22Rv1 (cell line): ENCODE measurements around the gene PSMD9.
"Not testable (repeated sequence)": the region's sequence is repeated elsewhere in the genome, so short reads cannot be mapped to it uniquely, and the experiment has no call there.

Experiments
- H3K27ac ChIP-seq: fragments of 450-650 bp; 2 replicates; pipeline ENCODE4 v1.5.1; 2017
- CTCF ChIP-seq: fragments of 450-650 bp; IDR thresholded peaks from 2 replicates; pipeline ENCODE4 v1.5.1; 2017; ENCODE audit warnings: mild to moderate bottlenecking
- ZFX ChIP-seq: fragments of 450-650 bp; IDR thresholded peaks from 2 replicates; pipeline ENCODE4 v1.6.1; 2017; ENCODE audit warnings: antibody characterized with exemption, borderline replicate concordance

PSMD9 gene

GRCh38 chr12:121916719-121917118 lies 28.1 kb downstream of the PSMD9 start:
- TF ChIP-seq ZFX = no peak
- H3K27ac ChIP-seq = peak overlapping the region; percentile 71; the same call in 1 of the 2 replicates

- TF ChIP-seq ZFX (no peak), CTCF (peak; percentile 87)
- peak within 1 kb of the TSS; percentile 71 for H3K27ac ChIP-seq
Observed at GRCh38 chr12:121917950-121918678, 29.5 kb downstream of the PSMD9 start, which contains the start of gene CFAP251. Gene CFAP251 (plus strand): TSS chr12:121918592. CDS start chr12:121921306, 2,714 bp downstream.

GRCh38 chr12:121918679-121919038 lies 30.1 kb downstream of the PSMD9 start:
- H3K27ac ChIP-seq = peak overlapping the region; percentile 71
- peak; percentile 19; the same call in 1 of the 2 replicates for TF ChIP-seq CTCF
- no peak for TF ChIP-seq ZFX

GRCh38 chr12:121921066-121921465 lies 32.5 kb downstream of the PSMD9 start:
- TF ChIP-seq ZFX = no peak
- TF ChIP-seq CTCF = no peak
- H3K27ac ChIP-seq = no peak overlapping the region

GRCh38 chr12:121925358-121925695 lies 36.7 kb downstream of the PSMD9 start:
- no peak for TF ChIP-seq CTCF
- no peak for TF ChIP-seq ZFX
- H3K27ac ChIP-seq = no peak overlapping the region

GRCh38 chr12:121926874-121927706 lies 38.5 kb downstream of the PSMD9 start:
- TF ChIP-seq CTCF (no peak), ZFX (no peak)
- no peak overlapping the region for H3K27ac ChIP-seq

GRCh38 chr12:121927813-121928212 lies 39.2 kb downstream of the PSMD9 start:
- no peak for TF ChIP-seq ZFX
- TF ChIP-seq CTCF = no peak
- no peak overlapping the region for H3K27ac ChIP-seq

GRCh38 chr12:121929545-121929944 lies 41.0 kb downstream of the PSMD9 start:
- not testable (repeated sequence) for H3K27ac ChIP-seq
